ENCODE measurements around the gene SEPSECS.

GRCh38 chr4:25131381-25131780 is 28.9 kb downstream of the SEPSECS start:
- TF ChIP-seq SETDB1 (IDR thresholded peaks at IDR 0.05; ENCODE audit: low read length) (no peak), ZNF561 (CRISPR knock-in tag; conservative IDR thresholded peaks at IDR 0.05) (no peak), RAD51 (IDR thresholded peaks at IDR 0.05; ENCODE audit: borderline replicate concordance, low read depth) (no peak), EP300 (IDR thresholded peaks at IDR 0.05; ENCODE audit: low read length) (no peak), EZH2 (IDR thresholded peaks at IDR 0.05; ENCODE audit: borderline replicate concordance, low read depth, low read length) (no peak)
